AG04449 (cell line): ENCODE data around the gene DNM3.

ENCODE experiments used
- CTCF ChIA-PET: fragments of 350-600 bp; formaldehyde crosslinking; extraction: SDS; loops from one replicate; lab custom pipeline; 2021; ENCODE audit warnings: antibody characterized with exemption; lab: Yijun Ruan, JAX
- POLR2A ChIA-PET: fragments of 400-600, 350-600 bp; formaldehyde crosslinking; extraction: SDS; loops from one replicate; lab custom pipeline; 2020; ENCODE audit warnings: antibody characterized with exemption, inconsistent platforms; lab: Yijun Ruan, JAX
- DNase-seq: peaks from one replicate; pipeline ENCODE4 v3.0.0-alpha.2; 2010; ENCODE audit warnings: low read depth, low spot score
- H3K4me3 ChIP-seq: 2 replicates; pipeline ENCODE4 v1.5.1; 2011; ENCODE audit warnings: low read depth, mild to moderate bottlenecking, control low read depth, low read length
- TF ChIP-seq, protein P1 (sequence below): IDR thresholded peaks from one replicate; pipeline ENCODE4 v1.5.1; 2011; ENCODE audit warnings: mild to moderate bottlenecking, moderate library complexity, low read length, control low read depth, inconsistent platforms; ENCODE audit not compliant: insufficient read depth; ENCODE audit errors: missing control alignments

Gene DNM3

DNA sequence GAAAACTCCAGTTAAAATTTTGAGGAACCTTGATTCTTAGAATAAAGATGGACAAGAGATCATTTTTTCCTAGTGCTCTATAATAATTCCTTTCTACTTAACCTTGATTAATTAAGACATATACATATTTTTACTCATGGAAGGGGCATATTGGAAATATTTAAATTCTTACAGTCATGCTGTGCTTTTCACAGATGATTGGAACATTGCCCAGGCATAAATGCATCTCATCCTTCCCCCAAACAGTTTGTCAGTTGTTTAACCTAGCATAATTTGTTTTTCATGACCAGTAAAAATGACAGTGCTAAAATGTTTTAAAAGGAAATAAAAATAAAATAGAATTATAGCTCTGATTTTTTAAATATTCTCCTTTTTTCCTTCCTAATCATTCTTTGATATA lies 140.0 kb downstream of the DNM3 start:
- ChIA-PET POLR2A (no interaction called here), CTCF (interaction anchor here (0.9 to 18.6 kb wide), 8 partner anchors 10 to 336 kb away, joined by 3 to 835 read pairs (median 4); no protein-coding TSS in a partner anchor)
- no peak overlapping the region for H3K4me3 ChIP-seq
- TF ChIP-seq, protein P1, sequence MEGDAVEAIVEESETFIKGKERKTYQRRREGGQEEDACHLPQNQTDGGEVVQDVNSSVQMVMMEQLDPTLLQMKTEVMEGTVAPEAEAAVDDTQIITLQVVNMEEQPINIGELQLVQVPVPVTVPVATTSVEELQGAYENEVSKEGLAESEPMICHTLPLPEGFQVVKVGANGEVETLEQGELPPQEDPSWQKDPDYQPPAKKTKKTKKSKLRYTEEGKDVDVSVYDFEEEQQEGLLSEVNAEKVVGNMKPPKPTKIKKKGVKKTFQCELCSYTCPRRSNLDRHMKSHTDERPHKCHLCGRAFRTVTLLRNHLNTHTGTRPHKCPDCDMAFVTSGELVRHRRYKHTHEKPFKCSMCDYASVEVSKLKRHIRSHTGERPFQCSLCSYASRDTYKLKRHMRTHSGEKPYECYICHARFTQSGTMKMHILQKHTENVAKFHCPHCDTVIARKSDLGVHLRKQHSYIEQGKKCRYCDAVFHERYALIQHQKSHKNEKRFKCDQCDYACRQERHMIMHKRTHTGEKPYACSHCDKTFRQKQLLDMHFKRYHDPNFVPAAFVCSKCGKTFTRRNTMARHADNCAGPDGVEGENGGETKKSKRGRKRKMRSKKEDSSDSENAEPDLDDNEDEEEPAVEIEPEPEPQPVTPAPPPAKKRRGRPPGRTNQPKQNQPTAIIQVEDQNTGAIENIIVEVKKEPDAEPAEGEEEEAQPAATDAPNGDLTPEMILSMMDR: no peak
- no peak for DNase-seq

DNA sequence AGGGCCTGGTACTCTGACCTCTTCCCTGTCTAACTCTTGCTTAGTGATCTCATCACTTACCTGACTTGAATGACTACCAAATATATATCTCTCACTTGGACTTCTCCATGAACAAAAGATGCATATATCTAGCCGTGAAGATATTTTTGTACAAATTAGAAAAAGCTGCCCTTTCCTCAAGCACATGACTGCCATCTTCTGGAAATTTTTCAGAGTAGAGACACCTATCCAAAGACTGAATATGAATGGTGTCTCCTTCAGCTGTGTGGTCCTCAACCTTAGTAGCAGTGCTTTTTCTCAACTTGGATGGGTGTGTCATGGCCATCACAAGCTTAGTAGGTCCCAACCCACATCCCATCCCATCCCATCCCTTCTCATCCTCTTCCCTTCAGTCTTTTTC lies 142.3 kb downstream of the DNM3 start:
- no peak overlapping the region for H3K4me3 ChIP-seq
- ChIA-PET CTCF (interaction anchor here (0.7 to 18.6 kb wide), 41 partner anchors 9 to 433 kb away, joined by 3 to 835 read pairs (median 4); partner anchors contain the start of gene METTL13), POLR2A (no interaction called here)
- TF ChIP-seq, protein P1: peak; percentile 16
- no peak for DNase-seq

DNA sequence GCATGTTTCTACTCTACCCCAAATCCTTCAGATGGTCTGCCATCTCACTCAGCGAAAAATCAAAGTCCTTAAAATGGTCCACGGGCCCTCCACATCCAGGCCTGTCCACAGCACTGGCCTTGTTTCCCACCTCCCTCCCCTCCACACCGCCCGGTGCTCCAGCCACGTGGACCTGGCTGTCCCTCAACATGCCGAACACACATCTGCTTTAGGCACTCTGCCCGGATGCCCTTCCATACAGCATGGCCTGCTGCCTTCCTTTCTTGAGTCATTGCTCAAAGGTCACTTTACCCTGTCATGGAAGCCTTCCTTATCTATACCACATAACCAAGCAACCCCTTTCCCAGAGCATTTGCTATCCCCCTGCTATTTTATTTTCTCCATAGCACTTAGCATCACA lies 143.0 kb downstream of the DNM3 start:
- H3K4me3 ChIP-seq: no peak overlapping the region
- TF ChIP-seq, protein P1: no peak
- POLR2A ChIA-PET: no interaction called here
- CTCF ChIA-PET: interaction anchor here (0.7 to 18.6 kb wide), 48 partner anchors 9 to 499 kb away, joined by 3 to 835 read pairs (median 4); partner anchors contain the start of genes METTL13, MYOC and PRRC2C
- no peak for DNase-seq

DNA sequence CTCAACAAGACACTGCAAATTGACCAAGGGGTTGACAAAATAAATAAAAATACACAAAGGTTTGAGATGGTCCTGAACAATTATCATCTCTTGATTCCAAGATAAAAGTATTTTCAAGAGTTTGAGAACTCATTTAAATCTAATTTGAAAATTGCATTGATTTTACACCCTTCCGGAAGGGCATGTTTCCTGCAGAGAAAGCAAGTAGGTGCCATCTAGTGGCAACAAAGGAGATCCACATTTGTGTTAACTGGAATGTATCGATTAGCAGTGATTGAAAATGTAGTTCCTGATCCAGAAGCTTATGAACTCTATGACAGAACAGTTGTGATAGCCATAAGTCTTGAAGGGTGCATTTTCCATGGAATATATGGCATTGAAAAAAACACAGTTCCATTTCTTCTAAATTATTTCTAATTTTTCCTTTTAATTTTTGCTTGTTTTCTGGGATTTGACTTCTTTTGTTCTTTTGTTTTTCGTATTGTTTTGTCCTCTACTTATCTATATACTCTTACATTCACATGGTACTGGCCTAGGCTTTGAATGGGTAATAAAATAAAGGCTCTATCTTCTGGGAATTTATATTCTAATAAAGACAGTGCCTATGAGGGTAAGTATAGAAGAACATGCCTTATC lies 143.7 kb downstream of the DNM3 start:
- POLR2A ChIA-PET: no interaction called here
- TF ChIP-seq, protein P1: peak; percentile 61
- H3K4me3 ChIP-seq: no peak overlapping the region
- DNase-seq: no peak
- CTCF ChIA-PET: interaction anchor here (0.6 to 18.6 kb wide), 50 partner anchors 8 to 1137 kb away, joined by 3 to 835 read pairs (median 5); partner anchors contain the start of genes METTL13, MYOC and PRRC2C

DNA sequence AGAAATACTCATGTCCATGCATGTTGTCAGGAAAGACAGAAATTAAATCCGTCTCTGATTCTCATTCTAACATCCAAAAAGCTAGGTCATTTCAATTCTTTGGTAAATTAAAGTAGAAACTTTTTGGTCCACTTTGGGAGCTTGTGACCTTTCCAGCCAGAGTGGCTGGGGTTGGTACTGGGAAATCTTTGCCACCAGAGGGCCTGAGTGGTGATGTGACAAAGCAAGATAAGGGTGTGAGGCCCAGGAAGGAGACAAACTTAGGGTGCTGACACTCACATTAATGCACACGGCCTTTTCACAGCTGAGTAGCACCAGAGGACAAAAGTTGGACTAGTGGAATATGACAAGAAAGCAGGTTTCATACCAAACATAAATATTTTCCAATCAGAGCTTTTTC lies 144.3 kb downstream of the DNM3 start:
- DNase-seq: no peak
- POLR2A ChIA-PET: no interaction called here
- CTCF ChIA-PET: interaction anchor here (0.6 to 18.6 kb wide), 50 partner anchors 9 to 1137 kb away, joined by 3 to 835 read pairs (median 5); partner anchors contain the start of genes METTL13 and MYOC
- TF ChIP-seq, protein P1: peak; percentile 3
- no peak overlapping the region for H3K4me3 ChIP-seq

DNA sequence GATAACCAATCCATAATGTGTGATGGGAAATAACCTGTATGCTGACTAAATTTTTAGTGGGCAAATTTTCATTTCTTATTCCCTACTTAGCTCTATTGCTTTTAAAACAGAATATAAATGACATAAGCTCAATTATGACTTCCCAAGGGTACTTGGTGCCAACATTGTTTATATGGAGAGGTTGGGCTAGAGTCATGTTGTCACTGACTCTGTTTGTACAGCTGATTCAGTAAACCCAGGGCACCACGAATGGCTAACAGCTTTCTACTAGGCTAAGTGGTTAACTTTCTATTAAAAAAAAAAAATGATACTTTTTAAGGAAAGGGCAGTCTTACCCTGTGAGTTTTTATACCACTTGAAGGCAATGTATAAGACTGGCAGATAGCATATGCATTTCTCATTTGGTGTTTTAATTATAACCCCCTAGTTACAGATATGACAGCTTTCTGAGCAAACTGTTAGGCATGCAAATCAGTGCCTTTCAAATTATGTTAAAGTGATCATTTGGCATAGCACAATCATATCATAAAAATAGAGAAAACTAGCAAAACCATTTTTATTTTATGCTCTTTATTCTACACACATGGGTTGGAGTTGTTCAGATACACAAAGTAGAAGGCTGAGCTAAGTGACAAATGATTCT lies 147.1 kb downstream of the DNM3 start:
- H3K4me3 ChIP-seq: no peak overlapping the region
- no peak for DNase-seq
- ChIA-PET POLR2A (no interaction called here), CTCF (interaction anchor here (0.8 to 18.6 kb wide), 5 partner anchors 15 to 447 kb away, joined by 3 to 835 read pairs (median 112); no protein-coding TSS in a partner anchor)
- TF ChIP-seq, protein P1: no peak
